ENCODE results near the gene RAB39A. TPM values are rescaled to one million over a fixed set of nuclear protein-coding genes. Genes with fewer than 3 reads are reported as not detected.

RAB39A gene
- polyA plus RNA-seq, 1 donor from 2014 or later, result 1.9 TPM

- H3K4me2 ChIP-seq (ENCODE audit: low read length), result no peak overlapping the region
- H3K79me2 ChIP-seq (replicated peaks; ENCODE audit: insufficient read depth, low read length), result peaks cover 74% of the 10 kb centered on the region
- no peak overlapping the region for H3K27ac ChIP-seq (ENCODE audit: low read length)
Observed at GRCh38 chr11:108012139-108012725, 84.0 kb downstream of the RAB39A start.

More at GRCh38 chr11:108012139-108012725, 84.0 kb downstream of the RAB39A start:
- Histone ChIP-seq H3F3A (ENCODE audit: insufficient read depth, low read length, poor library complexity, severe bottlenecking) (no peaks in the 10 kb centered on the region), H3K9me2 (ENCODE audit: insufficient read depth, low read length) (no peaks in the 10 kb centered on the region), H3K4me3 (ENCODE audit: low read length) (peak overlapping the region; percentile 88), H3K9me3 (ENCODE audit: low read length) (no peaks in the 10 kb centered on the region), H3K27me3 (ENCODE audit: insufficient read depth, low read depth, low read length) (no peaks in the 10 kb centered on the region), H4K20me1 (ENCODE audit: insufficient read depth) (no peaks in the 10 kb centered on the region), H3K9ac (ENCODE audit: low read length) (no peak overlapping the region), H2AFZ (ENCODE audit: low read depth, low read length) (no peak overlapping the region), H3K36me3 (ENCODE audit: insufficient read depth, low read length) (peaks cover 5% of the 10 kb centered on the region)
- no peak for TF ChIP-seq REST (IDR thresholded peaks at IDR 0.05; ENCODE audit: borderline replicate concordance)
- no peak for TF ChIP-seq EZH2 (IDR thresholded peaks at IDR 0.05; ENCODE audit: borderline replicate concordance, insufficient read depth, low read length, poor library complexity, severe bottlenecking)
- TF ChIP-seq EP300 (conservative IDR thresholded peaks at IDR 0.05; ENCODE audit: poor library complexity, severe bottlenecking), result no peak
- TF ChIP-seq CTCF (IDR thresholded peaks at IDR 0.05; ENCODE audit: poor library complexity, severe bottlenecking), result no peak
- TF ChIP-seq POLR2AphosphoS5 (IDR thresholded peaks at IDR 0.05), result no peak
- TF ChIP-seq MXI1 (conservative IDR thresholded peaks at IDR 0.05; ENCODE audit: poor library complexity, severe bottlenecking), result no peak
- TF ChIP-seq SMC3 (conservative IDR thresholded peaks at IDR 0.05; ENCODE audit: poor library complexity), result no peak
- no peak for TF ChIP-seq TAF1 (IDR thresholded peaks at IDR 0.05; ENCODE audit: low read depth)

Other genes starting within 250 kb of the RAB39A start
- gene SLN, start 216.4 kb upstream of the RAB39A start, polyA plus RNA-seq, result not detected in 2 replicates
- gene SLC35F2, start 69.7 kb upstream of the RAB39A start, polyA plus RNA-seq, result 0.59 and 0.60 TPM in 2 replicates
- 37.0 and 40.2 TPM in 2 replicates for gene CUL5, start 80.5 kb downstream of the RAB39A start, polyA plus RNA-seq
- gene ACAT1, start 193.1 kb downstream of the RAB39A start, polyA plus RNA-seq, result 89.0 and 96.9 TPM in 2 replicates

Data from neural cell (in vitro differentiated cells).